Stimulated activated CD8-positive, alpha-beta memory T cell treated with anti-CD3 and anti-CD28 coated beads, Interleukin-7, amount 100 ng/mL, for 4 hours (primary cell): ENCODE data around the gene MAP2K7.
A peak's percentile ranks its signal among the peaks of the same experiment; 100 is the strongest.
"Not testable (repeated sequence)": the region's sequence is repeated elsewhere in the genome, so short reads cannot be mapped to it uniquely, and the experiment has no call there.

ENCODE experiments used
- DNase-seq, 2 donors: peaks; one replicate each; pipeline ENCODE4 v3.0.0-alpha.2; 2020; ENCODE audit warnings: low read depth in 2 of 2

The MAP2K7 gene

DNA sequence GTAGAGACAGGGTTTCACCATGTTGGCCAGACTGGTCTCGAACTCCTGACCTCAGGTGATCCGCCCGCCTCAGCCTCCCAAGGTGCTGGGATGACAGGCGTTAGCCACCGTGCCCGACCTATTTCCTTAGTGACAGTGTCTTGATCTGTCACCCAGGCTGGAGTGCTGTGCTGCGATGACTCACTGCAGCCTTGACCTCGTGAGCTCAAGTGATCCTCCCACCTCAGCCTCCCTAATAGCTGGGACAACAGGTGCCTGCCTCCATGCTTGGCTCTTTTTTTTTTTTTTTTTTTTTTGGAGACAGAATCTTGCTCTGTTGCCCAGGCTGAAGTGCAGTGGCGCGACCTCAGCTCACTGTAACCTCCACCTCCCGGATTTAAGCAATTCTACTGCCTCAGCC is 26.4 kb downstream of the MAP2K7 start:
- not testable (repeated sequence) for DNase-seq

DNA sequence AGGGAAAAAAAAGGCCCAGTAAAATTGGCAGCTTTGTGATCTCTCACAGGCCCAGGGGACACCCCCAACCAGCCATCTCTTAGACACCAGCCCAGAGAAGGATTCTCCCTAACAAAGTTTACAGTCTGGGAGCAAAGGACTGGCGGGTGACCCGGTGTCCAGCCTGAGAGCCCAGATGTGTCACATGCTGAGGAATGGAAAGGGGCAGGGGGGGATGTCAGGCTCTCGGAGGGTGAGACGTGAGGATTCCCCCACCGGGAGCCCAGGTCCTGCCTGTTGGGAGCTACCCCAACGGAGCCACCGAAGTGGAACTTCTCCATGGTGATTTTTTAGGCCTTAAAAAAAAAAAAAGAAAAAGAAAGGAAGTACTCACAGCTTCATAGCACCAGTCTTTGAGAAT is 27.1 kb downstream of the MAP2K7 start:
- no peak for DNase-seq

DNA sequence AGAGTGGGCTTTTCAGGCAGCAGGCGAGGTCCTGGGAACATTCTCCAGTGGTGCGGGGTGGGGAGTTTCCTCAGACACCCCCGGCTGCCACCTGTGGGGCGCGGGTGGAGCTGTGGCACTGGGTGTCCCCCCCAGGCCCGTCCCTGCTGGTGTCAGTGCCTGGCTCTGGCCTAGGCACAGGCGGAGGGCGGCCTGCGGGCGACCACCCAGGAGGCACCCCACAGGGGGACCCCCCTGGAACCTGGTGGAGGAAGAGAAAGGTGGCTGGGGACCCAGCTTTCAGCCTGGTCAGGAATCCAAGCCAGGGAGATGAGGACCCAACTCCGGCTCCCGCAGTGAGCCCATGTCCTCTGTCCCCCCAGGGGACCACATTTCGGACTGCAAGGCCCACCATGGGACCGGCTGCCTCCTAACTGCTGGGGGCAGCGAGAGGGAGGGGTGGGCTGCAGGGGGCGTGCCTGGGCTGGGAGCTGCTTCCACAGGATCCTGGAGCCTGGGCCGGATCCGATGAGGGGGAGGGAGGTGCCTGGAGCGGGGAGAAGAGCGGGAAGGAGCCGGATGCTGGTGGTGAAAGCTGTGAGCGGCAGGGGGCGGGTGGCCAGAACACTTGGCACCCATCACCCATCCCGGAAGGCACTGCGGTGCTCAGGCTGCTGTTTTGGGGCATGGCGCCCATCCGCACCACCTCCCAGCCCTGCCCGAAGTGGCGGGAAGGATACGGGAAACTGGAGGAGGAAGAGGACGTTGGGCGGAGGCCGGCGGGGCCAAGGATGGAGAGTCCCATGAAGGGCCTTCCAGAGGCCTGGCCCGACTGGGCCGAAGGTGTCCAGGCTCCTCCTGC is 27.8 kb downstream of the MAP2K7 start:
- no peak for DNase-seq

GRCh38 chr19:7932276-7932929 is 28.7 kb downstream of the MAP2K7 start:
- DNase-seq = no peak

DNA sequence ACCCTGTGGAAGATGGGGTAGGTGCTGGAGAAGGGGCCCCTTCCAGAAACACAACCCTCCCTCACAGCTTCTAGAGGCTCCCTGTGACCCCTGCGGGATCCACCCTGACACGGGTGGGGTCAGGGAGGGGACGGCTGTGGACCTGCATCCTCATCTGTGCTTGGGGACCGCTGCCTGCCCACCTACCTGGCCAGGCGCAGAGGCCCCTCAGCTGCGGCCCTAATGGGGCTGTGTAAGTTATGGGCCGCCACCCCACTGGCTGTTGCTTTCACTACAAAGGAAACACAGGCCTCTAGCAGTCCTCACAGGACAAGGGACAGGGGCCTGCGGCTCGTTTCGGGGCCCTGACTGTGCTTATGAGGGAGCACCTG is 29.2 kb downstream of the MAP2K7 start:
- no peak for DNase-seq

GRCh38 chr19:7933411-7933810 is 29.7 kb downstream of the MAP2K7 start:
- DNase-seq = no peak

- no peak for DNase-seq
These were observed 30.4 kb downstream of the MAP2K7 start for GRCh38 chr19:7933828-7934725.

DNA sequence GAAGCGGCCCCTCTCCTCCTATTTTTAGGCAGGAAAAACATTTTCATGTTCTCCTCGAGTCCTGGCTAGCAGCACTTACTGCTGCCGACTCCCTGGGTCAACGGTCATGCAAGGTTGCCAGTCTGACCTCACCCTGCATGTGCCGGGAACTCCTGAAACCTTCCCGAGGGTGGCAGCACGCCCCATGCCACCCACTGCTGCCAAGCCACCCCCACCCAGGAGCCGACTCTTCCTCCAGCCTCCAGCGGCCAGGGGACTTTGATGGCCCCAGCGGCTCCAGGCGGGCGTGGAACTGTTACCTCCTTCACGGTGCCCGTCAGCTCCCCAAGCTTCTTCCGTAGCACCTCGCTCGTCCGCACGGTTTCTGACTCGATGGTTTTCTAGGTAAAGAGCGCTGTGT is 31.1 kb downstream of the MAP2K7 start:
- no peak for DNase-seq

- DNase-seq = no peak
These were observed 37.2 kb downstream of the MAP2K7 start for GRCh38 chr19:7940841-7941240.

DNA sequence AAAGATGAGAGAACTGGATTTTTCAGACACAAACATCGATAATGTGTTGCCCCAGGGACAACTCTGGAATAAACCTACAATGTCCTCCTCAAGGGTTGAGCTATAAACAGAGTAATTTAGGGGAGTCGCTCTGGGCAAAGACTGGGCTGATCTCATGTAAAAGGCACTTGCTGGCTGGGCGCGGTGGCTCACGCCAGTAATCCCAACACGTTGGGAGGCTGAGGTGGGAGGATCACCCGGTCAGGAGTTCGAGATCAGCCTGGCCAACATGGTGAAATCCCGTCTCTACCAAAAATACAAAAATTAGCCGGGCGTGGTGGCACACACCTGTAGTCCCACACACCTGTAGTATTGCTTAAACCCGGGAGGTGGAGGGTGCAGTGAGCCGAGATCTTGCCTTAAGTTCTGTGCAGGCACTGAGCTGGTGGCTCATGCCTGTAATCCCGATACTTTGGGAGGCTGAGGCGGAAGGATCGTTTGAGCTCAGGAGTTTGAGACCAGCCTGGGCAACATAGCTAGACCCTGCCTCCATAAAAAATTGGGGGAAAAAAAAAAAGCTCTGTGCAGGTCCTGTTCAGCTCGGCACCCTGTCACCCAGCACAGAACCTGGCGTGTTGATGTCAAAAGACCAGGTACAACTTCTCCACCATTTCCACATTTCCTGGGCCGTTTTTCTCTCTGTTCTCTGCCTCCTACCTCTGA is 38.4 kb downstream of the MAP2K7 start:
- no peak for DNase-seq

- no peak for DNase-seq
These were observed 39.3 kb downstream of the MAP2K7 start for GRCh38 chr19:7942981-7943443.

- peak; percentile 98 to 99 for DNase-seq
These were observed 39.9 kb downstream of the MAP2K7 start, which contains the start of gene TIMM44 for GRCh38 chr19:7943444-7944176. TSS of gene TIMM44 (minus strand) at chr19:7943666. CDS start at chr19:7943651, 15 bp downstream.

- peak; percentile 72 to 82 for DNase-seq
These were observed 40.6 kb downstream of the MAP2K7 start for GRCh38 chr19:7944177-7944761.

GRCh38 chr19:7947939-7948338 is 44.3 kb downstream of the MAP2K7 start:
- DNase-seq = no peak

DNA sequence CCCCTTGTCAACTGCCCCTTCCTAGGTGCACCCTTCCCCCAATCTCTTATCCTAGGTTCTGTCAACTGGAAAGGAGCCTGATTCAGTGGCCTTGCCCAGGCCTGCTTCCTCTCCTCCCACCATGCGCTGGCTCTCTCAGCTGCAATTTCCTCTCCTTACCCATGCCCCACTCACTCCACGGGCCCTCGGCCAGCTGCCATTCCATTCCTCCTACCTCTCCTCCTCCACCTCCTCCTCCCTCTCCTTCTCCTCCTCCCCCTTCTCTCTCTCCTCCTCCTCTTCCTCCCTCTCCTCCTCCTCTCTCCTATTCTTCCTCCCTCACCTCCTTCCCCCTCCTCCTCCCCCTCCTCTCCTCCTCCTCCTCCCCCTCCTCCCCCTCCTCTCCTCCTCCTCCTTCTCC is 49.4 kb downstream of the MAP2K7 start:
- DNase-seq = no peak

- no peak for DNase-seq
These were observed 49.9 kb downstream of the MAP2K7 start for GRCh38 chr19:7953576-7953975.

GRCh38 chr19:7955696-7956095 is 52.0 kb downstream of the MAP2K7 start:
- DNase-seq = no peak

DNA sequence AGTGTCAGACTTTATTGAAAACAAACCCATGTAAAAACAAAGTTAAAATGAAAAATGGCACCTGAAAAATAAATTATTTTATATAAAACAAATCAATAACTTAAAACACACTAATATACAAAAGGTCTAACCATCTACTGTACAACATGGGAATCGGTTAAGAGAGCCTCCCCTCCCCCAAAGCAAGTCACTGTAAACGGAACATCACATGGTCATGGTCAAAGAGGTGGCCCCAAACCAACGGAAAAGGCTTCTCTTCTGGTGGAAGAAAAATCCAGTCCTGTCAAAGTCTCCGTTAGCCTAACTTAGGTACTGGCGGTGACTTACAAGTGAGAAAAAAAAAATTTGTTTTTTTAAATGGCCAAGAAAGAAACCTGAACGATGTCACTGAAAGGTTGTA is 55.5 kb downstream of the MAP2K7 start:
- no peak for DNase-seq

DNA sequence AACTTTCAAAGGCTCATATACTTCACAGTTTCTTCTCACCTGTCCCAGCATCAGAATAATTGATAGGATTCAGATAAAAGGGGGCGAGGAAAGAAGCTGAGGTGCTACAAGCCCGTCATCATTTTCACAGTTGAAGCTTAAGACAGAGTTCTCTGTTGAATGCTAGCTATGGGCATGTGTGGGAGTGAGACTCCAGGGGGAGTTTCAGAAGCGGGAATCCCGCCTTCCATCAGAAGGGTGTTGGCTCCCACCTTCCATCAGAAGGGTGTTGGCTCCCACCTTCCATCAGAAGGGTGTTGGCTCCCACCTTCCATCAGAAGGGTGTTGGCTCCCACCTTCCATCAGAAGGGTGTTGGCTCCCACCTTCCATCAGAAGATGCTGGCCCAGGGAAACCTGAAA is 57.4 kb downstream of the MAP2K7 start:
- not testable (repeated sequence) for DNase-seq

DNA sequence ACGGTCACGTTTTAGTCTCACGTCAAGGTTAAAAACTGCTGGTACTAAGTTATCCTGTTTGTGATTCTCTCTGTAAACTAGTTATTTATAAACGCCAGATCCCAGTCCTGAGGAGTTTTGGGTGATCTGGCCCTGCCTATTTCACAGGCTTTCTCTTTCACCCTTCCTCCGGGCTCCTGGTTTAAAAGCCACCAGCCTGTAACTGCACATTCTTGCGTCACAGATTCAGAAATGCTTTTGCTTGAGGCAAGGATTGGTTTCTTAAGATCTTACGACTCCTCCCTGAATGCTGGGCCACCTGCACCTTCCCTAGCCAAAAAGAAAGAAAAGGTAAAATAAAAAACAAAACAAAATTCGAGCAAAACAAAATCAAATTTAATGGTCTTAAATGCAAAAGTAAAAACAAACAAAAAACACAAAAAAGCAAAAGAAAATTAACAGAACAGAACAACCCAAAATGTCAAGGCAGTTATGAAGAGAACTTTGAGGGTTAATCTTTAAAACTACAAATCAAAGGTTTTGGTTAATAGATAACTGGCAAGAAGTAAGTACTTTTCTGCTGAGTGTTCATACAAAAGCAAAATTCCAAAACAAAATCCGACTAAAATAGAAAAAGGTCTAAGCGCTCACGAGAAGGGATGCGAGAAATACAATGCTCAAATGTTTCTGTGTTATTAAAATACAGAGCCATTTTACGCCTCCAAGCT is 58.4 kb downstream of the MAP2K7 start:
- no peak for DNase-seq
